Bone marrow (tissue), 2 donors: ENCODE data around the gene AHI1.

ENCODE experiments used
- DNase-seq, 2 donors: peaks; one replicate each; lab custom pipeline; 2025; lab: John Stamatoyannopoulos, UW

Gene AHI1

GRCh38 chr6:135451617-135452190 lies 45.8 kb downstream of the AHI1 start:
- peak in 1 of 2 donors; percentile 35 for DNase-seq

GRCh38 chr6:135449246-135449645 lies 48.3 kb downstream of the AHI1 start:
- no peak for DNase-seq

GRCh38 chr6:135440087-135440792 lies 57.3 kb downstream of the AHI1 start:
- DNase-seq = peak in 1 of 2 donors; percentile 31

GRCh38 chr6:135439549-135439948 lies 58.0 kb downstream of the AHI1 start:
- DNase-seq = no peak

GRCh38 chr6:135438907-135439535 lies 58.5 kb downstream of the AHI1 start:
- peak in 1 of 2 donors; percentile 84 for DNase-seq

GRCh38 chr6:135434991-135435390 lies 62.5 kb downstream of the AHI1 start:
- no peak for DNase-seq

- DNase-seq = peak in 1 of 2 donors; percentile 22
Observed at GRCh38 chr6:135434095-135434494, 63.4 kb downstream of the AHI1 start.

- DNase-seq = no peak
Observed at GRCh38 chr6:135428078-135428477, 69.5 kb downstream of the AHI1 start.

- DNase-seq = no peak
Observed at GRCh38 chr6:135426833-135427232, 70.7 kb downstream of the AHI1 start.

GRCh38 chr6:135424385-135424784 lies 73.2 kb downstream of the AHI1 start:
- DNase-seq = no peak

- peak in 1 of 2 donors; percentile 62 for DNase-seq
Observed at GRCh38 chr6:135423649-135424128, 73.9 kb downstream of the AHI1 start.

- no peak for DNase-seq
Observed at GRCh38 chr6:135419162-135419561, 78.4 kb downstream of the AHI1 start.

- no peak for DNase-seq
Observed at GRCh38 chr6:135418040-135418760, 79.3 kb downstream of the AHI1 start.

GRCh38 chr6:135412761-135413160 lies 84.8 kb downstream of the AHI1 start:
- DNase-seq = no peak

- DNase-seq = no peak
Observed at GRCh38 chr6:135411849-135412248, 85.7 kb downstream of the AHI1 start.

- no peak for DNase-seq
Observed at GRCh38 chr6:135411339-135411738, 86.2 kb downstream of the AHI1 start.

- no peak for DNase-seq
Observed at GRCh38 chr6:135410856-135411255, 86.7 kb downstream of the AHI1 start.

GRCh38 chr6:135403584-135403983 lies 94.0 kb downstream of the AHI1 start:
- peak in 1 of 2 donors; percentile 59 for DNase-seq

- DNase-seq = no peak
Observed at GRCh38 chr6:135402311-135402710, 95.2 kb downstream of the AHI1 start.

GRCh38 chr6:135397172-135397952 lies 100.2 kb downstream of the AHI1 start:
- no peak for DNase-seq

- DNase-seq = no peak
Observed at GRCh38 chr6:135395136-135395535, 102.4 kb downstream of the AHI1 start.

- no peak for DNase-seq
Observed at GRCh38 chr6:135393289-135393688, 104.3 kb downstream of the AHI1 start.
